ENCODE results near the gene C3orf33.

C3orf33 gene

GRCh38 chr3:155730843-155731242, 75.2 kb downstream of the C3orf33 start:
- Mint-ChIP-seq H3K27me3 (ENCODE audit: low read depth) (no peaks in the 10 kb centered on the region), H3K9me3 (peaks cover 2% of the 10 kb centered on the region), H3K27ac (no peak overlapping the region), H3K36me3 (ENCODE audit: low read depth) (peaks cover 22% of the 10 kb centered on the region), H3K4me1 (no peaks in the 10 kb centered on the region), H3K4me3 (no peak overlapping the region)
- TF ChIP-seq CTCF (IDR thresholded peaks at IDR 0.05; ENCODE audit: unreplicated experiment in 3 of 3): no peak

DNA sequence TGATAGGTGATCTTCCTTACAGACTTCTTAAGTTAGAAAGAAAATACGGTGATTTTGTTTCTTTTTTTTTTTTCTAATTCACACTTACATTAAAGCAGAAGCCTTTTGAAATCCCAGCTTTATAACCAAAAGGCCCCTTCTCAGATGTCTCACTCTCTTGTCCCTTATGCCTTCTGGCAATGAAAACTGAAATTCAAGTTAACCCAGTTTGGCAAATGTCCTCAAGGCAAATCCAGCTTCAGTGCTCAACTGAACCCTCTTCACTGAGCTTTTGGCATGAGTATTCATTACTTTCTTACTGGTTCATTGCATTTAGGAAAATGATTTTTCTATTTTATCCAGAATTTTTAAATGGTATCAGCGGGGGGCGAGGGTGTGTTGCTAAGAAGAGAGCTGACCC, 78.2 kb downstream of the C3orf33 start:
- H3K27ac Mint-ChIP-seq: no peak overlapping the region
- peaks cover 35% of the 10 kb centered on the region for H3K36me3 Mint-ChIP-seq (ENCODE audit: low read depth)
- H3K4me1 Mint-ChIP-seq: no peaks in the 10 kb centered on the region
- TF ChIP-seq CTCF (IDR thresholded peaks at IDR 0.05; ENCODE audit: unreplicated experiment in 3 of 3): no peak
- no peaks in the 10 kb centered on the region for H3K27me3 Mint-ChIP-seq (ENCODE audit: low read depth)
- H3K4me3 Mint-ChIP-seq: no peak overlapping the region
- peaks cover 14% of the 10 kb centered on the region for H3K9me3 Mint-ChIP-seq

DNA sequence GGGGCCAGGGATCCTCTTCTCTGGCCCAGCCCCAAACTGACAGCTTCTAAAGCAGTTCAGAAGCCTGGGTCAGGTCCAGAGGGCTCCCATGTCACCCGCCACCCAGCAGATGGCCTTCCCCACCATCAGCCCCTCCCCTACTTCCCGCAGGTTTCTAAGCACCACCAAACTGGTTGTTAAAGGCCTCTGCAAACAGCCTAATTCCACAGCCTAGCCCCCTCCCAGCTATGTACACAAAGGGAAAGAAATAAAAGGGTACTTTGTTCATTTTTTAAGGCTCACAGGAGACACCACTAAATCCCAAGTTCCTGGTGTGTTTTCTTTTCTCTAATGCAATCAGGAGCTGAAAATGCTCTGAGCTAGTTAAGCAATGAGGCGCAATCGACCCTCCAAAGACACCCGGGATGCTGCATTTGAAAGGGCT, 91.8 kb downstream of the C3orf33 start:
- Mint-ChIP-seq H3K4me3 (no peak overlapping the region), H3K9me3 (peaks cover 9% of the 10 kb centered on the region), H3K27ac (no peak overlapping the region), H3K4me1 (no peaks in the 10 kb centered on the region), H3K36me3 (ENCODE audit: low read depth) (peaks cover 18% of the 10 kb centered on the region), H3K27me3 (ENCODE audit: low read depth) (no peaks in the 10 kb centered on the region)
- no peak for TF ChIP-seq CTCF (IDR thresholded peaks at IDR 0.05; ENCODE audit: unreplicated experiment in 3 of 3)
